Loucy (cell line): ENCODE results near the gene DCPS.

ENCODE experiments used
- H2AFZ ChIP-seq: fragments of 200-600 bp; sonication (generic); 2 replicates; pipeline ENCODE4 v1.6.0; 2016; ENCODE audit warnings: antibody characterized with exemption, mild to moderate bottlenecking, low read length, moderate library complexity
- H3F3A ChIP-seq: fragments of 200-600 bp; 2 replicates; pipeline ENCODE4 v1.6.0; 2016; ENCODE audit warnings: antibody characterized with exemption, low read depth, mild to moderate bottlenecking
- H3K27me3 ChIP-seq: fragments of 200-600 bp; sonication (generic); 2 replicates; pipeline ENCODE4 v1.6.1; 2014; ENCODE audit warnings: low read length, mild to moderate bottlenecking; ENCODE audit not compliant: insufficient read depth, poor library complexity, severe bottlenecking
- H3K36me3 ChIP-seq: fragments of 200-600 bp; sonication (generic); 2 replicates; pipeline ENCODE4 v1.6.1; 2016; ENCODE audit warnings: low read length; ENCODE audit not compliant: insufficient read depth
- H3K4me1 ChIP-seq: fragments of 200-600 bp; sonication (generic); 2 replicates; pipeline ENCODE4 v1.5.1; 2014; ENCODE audit warnings: low read length, mild to moderate bottlenecking; ENCODE audit not compliant: insufficient read depth, poor library complexity, severe bottlenecking
- H3K4me2 ChIP-seq: fragments of 200-600 bp; sonication (generic); 2 replicates; pipeline ENCODE4 v1.6.0; 2014; ENCODE audit warnings: antibody characterized with exemption, low read length, low read depth, mild to moderate bottlenecking; ENCODE audit not compliant: poor library complexity, severe bottlenecking
- H3K4me3 ChIP-seq: fragments of 200-600 bp; sonication (generic); 2 replicates; pipeline ENCODE4 v1.5.1; 2014; ENCODE audit warnings: low read length, mild to moderate bottlenecking, mixed read lengths; ENCODE audit not compliant: poor library complexity, severe bottlenecking
- H3K79me2 ChIP-seq: fragments of 200-600 bp; sonication (generic); 2 replicates; pipeline ENCODE4 v1.6.1; 2014; ENCODE audit warnings: low read length; ENCODE audit not compliant: insufficient read depth
- H3K9ac ChIP-seq: fragments of 200-600 bp; sonication (generic); 2 replicates; pipeline ENCODE4 v1.6.0; 2014; ENCODE audit warnings: mild to moderate bottlenecking, low read depth, low read length, moderate library complexity; ENCODE audit not compliant: poor library complexity, severe bottlenecking
- H3K9me2 ChIP-seq: fragments of 200-600 bp; sonication (generic); replicated peaks from 2 replicates; pipeline ENCODE4 v1.6.1; 2016; ENCODE audit warnings: low read depth, low read length, mixed read lengths
- H3K9me3 ChIP-seq: fragments of 200-600 bp; sonication (generic); 2 replicates; pipeline ENCODE4 v1.6.1; 2014; ENCODE audit warnings: mild to moderate bottlenecking, antibody characterized with exemption, low read length, low read depth; ENCODE audit not compliant: insufficient read depth
- H4K20me1 ChIP-seq: fragments of 200-600 bp; sonication (generic); 2 replicates; pipeline ENCODE4 v1.6.0; 2014; ENCODE audit warnings: antibody characterized with exemption, low read length, mild to moderate bottlenecking; ENCODE audit not compliant: insufficient read depth, poor library complexity, severe bottlenecking
- CTCF ChIP-seq: fragments of 200-600 bp; sonication (generic); conservative IDR thresholded peaks from 2 replicates; pipeline ENCODE4 v1.5.1; 2014; ENCODE audit warnings: mild to moderate bottlenecking, antibody characterized with exemption, low read length
- EZH2phosphoT487 ChIP-seq: fragments of 200-600 bp; IDR thresholded peaks from 2 replicates; pipeline ENCODE4 v1.6.1; 2018; ENCODE audit warnings: antibody characterized with exemption, mild to moderate bottlenecking, moderate library complexity, borderline replicate concordance

The DCPS gene

GRCh38 chr11:126313826-126314225 lies 10.0 kb downstream of the DCPS start:
- Histone ChIP-seq H3F3A (peaks cover 15% of the 10 kb centered on the region; the same call in 1 of the 2 replicates), H3K9me2 (no peaks in the 10 kb centered on the region), H3K79me2 (peaks cover 42% of the 10 kb centered on the region; the same call in 1 of the 2 replicates), H3K4me3 (no peak overlapping the region), H3K36me3 (peaks cover 8% of the 10 kb centered on the region), H3K4me2 (no peak overlapping the region), H4K20me1 (no peaks in the 10 kb centered on the region), H3K4me1 (peaks cover 45% of the 10 kb centered on the region), H3K9me3 (no peaks in the 10 kb centered on the region), H2AFZ (no peak overlapping the region), H3K9ac (no peak overlapping the region), H3K27me3 (no peaks in the 10 kb centered on the region)
- TF ChIP-seq EZH2phosphoT487 = no peak
- TF ChIP-seq CTCF = no peak

- peak overlapping the region; percentile 90 for H3K4me2 ChIP-seq
- H3K9ac ChIP-seq = peak overlapping the region; percentile 89
Observed at GRCh38 chr11:126317432-126317755, 13.5 kb downstream of the DCPS start.

GRCh38 chr11:126317756-126318573 lies 14.1 kb downstream of the DCPS start:
- Histone ChIP-seq H3K4me2 (peak overlapping the region; percentile 90), H3K27me3 (no peaks in the 10 kb centered on the region), H3K9me2 (no peaks in the 10 kb centered on the region), H2AFZ (no peak overlapping the region), H3K36me3 (peaks cover 8% of the 10 kb centered on the region), H3K4me3 (peak overlapping the region; percentile 69), H3K9me3 (no peaks in the 10 kb centered on the region), H3F3A (peaks cover 23% of the 10 kb centered on the region; the same call in 1 of the 2 replicates), H3K79me2 (peaks cover 51% of the 10 kb centered on the region), H4K20me1 (no peaks in the 10 kb centered on the region), H3K9ac (peak overlapping the region; percentile 89), H3K4me1 (peaks cover 38% of the 10 kb centered on the region)
- TF ChIP-seq CTCF = no peak

More at GRCh38 chr11:126317432-126317755, 13.5 kb downstream of the DCPS start:
- Histone ChIP-seq H3K9me3 (no peaks in the 10 kb centered on the region), H2AFZ (no peak overlapping the region), H3K4me3 (peak overlapping the region; percentile 69), H3K4me1 (peaks cover 41% of the 10 kb centered on the region), H3K36me3 (peaks cover 8% of the 10 kb centered on the region), H3K9me2 (no peaks in the 10 kb centered on the region), H3K79me2 (peaks cover 54% of the 10 kb centered on the region), H4K20me1 (no peaks in the 10 kb centered on the region), H3F3A (peaks cover 23% of the 10 kb centered on the region; the same call in 1 of the 2 replicates), H3K27me3 (no peaks in the 10 kb centered on the region)
- no peak for TF ChIP-seq CTCF
- TF ChIP-seq EZH2phosphoT487 = no peak
